GM06990 (cell line): ENCODE results near the gene BAZ1B.
"Not testable (repeated sequence)": the region's sequence is repeated elsewhere in the genome, so short reads cannot be mapped to it uniquely, and the experiment has no call there.

Source experiments
- DNase-seq: peaks from one replicate; pipeline ENCODE4 v3.0.0-alpha.2; 2011; ENCODE audit not compliant: insufficient read length; ENCODE audit errors: extremely low read depth
- H3K27me3 ChIP-seq: replicated peaks from 2 replicates; pipeline ENCODE4 v1.6.0; 2011; ENCODE audit warnings: low read length; ENCODE audit not compliant: control insufficient read depth, insufficient read depth
- H3K36me3 ChIP-seq: 2 replicates; pipeline ENCODE4 v1.5.1; 2011; ENCODE audit warnings: low read length; ENCODE audit not compliant: control insufficient read depth, insufficient read depth
- H3K4me3 ChIP-seq: replicated peaks from 2 replicates; pipeline ENCODE4 v1.5.1; 2011; ENCODE audit warnings: low read depth, mild to moderate bottlenecking, control low read depth, low read length
- CTCF ChIP-seq: IDR thresholded peaks from 2 replicates; pipeline ENCODE4 v1.5.1; 2011; ENCODE audit warnings: low read length, control low read depth, mild to moderate bottlenecking, inconsistent platforms; ENCODE audit not compliant: insufficient read depth, poor library complexity, severe bottlenecking

Gene BAZ1B

GRCh38 chr7:73507556-73507955 is 14.5 kb downstream of the BAZ1B start:
- Histone ChIP-seq H3K4me3 (no peak overlapping the region), H3K36me3 (peaks cover 14% of the 10 kb centered on the region), H3K27me3 (no peaks in the 10 kb centered on the region)
- no peak for TF ChIP-seq CTCF
- no peak for DNase-seq

- no peak for TF ChIP-seq CTCF
- Histone ChIP-seq H3K4me3 (no peak overlapping the region), H3K27me3 (no peaks in the 10 kb centered on the region), H3K36me3 (peaks cover 18% of the 10 kb centered on the region)
- no peak for DNase-seq
These were observed 17.2 kb downstream of the BAZ1B start for GRCh38 chr7:73504920-73505319.

- no peak for DNase-seq
- H3K27me3 ChIP-seq, result no peaks in the 10 kb centered on the region
- no peak for TF ChIP-seq CTCF
- peaks cover 20% of the 10 kb centered on the region for H3K36me3 ChIP-seq
- no peak overlapping the region for H3K4me3 ChIP-seq
These were observed 18.1 kb downstream of the BAZ1B start for GRCh38 chr7:73504017-73504416.

- DNase-seq, result no peak
- no peak for TF ChIP-seq CTCF
- Histone ChIP-seq H3K36me3 (peaks cover 19% of the 10 kb centered on the region), H3K27me3 (no peaks in the 10 kb centered on the region), H3K4me3 (no peak overlapping the region)
These were observed 18.9 kb downstream of the BAZ1B start for GRCh38 chr7:73503229-73503628.

GRCh38 chr7:73496626-73497025 is 25.5 kb downstream of the BAZ1B start:
- H3K4me3 ChIP-seq, result no peak overlapping the region
- TF ChIP-seq CTCF, result no peak
- no peak for DNase-seq
- no peaks in the 10 kb centered on the region for H3K27me3 ChIP-seq
- peaks cover 20% of the 10 kb centered on the region for H3K36me3 ChIP-seq

GRCh38 chr7:73495507-73495906 is 26.6 kb downstream of the BAZ1B start:
- H3K27me3 ChIP-seq, DNase-seq, H3K4me3 ChIP-seq: not testable (repeated sequence)
- peaks cover 17% of the 10 kb centered on the region for H3K36me3 ChIP-seq
